COLO829 (cell line): ENCODE results near the gene HDAC8.
A peak's percentile ranks its signal among the peaks of the same experiment; 100 is the strongest.

Experiments used
- DNase-seq: peaks from one replicate; pipeline ENCODE4 v3.0.0; 2012; ENCODE audit warnings: low spot score

The HDAC8 gene

GRCh38 chrX:72317139-72317538 is 255.5 kb downstream of the HDAC8 start:
- DNase-seq, result no peak

- DNase-seq, result no peak
These were observed 256.1 kb downstream of the HDAC8 start for GRCh38 chrX:72316408-72317110.

GRCh38 chrX:72314881-72315280 is 257.8 kb downstream of the HDAC8 start:
- no peak for DNase-seq

GRCh38 chrX:72313707-72314641 is 258.7 kb downstream of the HDAC8 start:
- DNase-seq, result no peak

- no peak for DNase-seq
These were observed 260.2 kb downstream of the HDAC8 start for GRCh38 chrX:72312311-72312940.

- no peak for DNase-seq
These were observed 263.2 kb downstream of the HDAC8 start for GRCh38 chrX:72309297-72310071.

GRCh38 chrX:72308566-72309296 is 263.9 kb downstream of the HDAC8 start:
- DNase-seq, result peak; percentile 65

GRCh38 chrX:72308209-72308565 is 264.5 kb downstream of the HDAC8 start:
- no peak for DNase-seq

- no peak for DNase-seq
These were observed 265.0 kb downstream of the HDAC8 start for GRCh38 chrX:72307646-72308051.

- peak; percentile 74 for DNase-seq
These were observed 265.6 kb downstream of the HDAC8 start for GRCh38 chrX:72306851-72307645.

GRCh38 chrX:72306085-72306801 is 266.4 kb downstream of the HDAC8 start:
- DNase-seq, result no peak

- no peak for DNase-seq
These were observed 267.2 kb downstream of the HDAC8 start, which contains the start of gene CITED1 for GRCh38 chrX:72305286-72306084. CITED1 (minus strand) TSS chrX:72305914; CDS start chrX:72302869, 3,045 bp downstream.

- no peak for DNase-seq
These were observed 267.8 kb downstream of the HDAC8 start for GRCh38 chrX:72304877-72305276.

- DNase-seq, result no peak
These were observed 270.9 kb downstream of the HDAC8 start for GRCh38 chrX:72301781-72302180.

- DNase-seq, result no peak
These were observed 272.6 kb downstream of the HDAC8 start for GRCh38 chrX:72299891-72300630.

- no peak for DNase-seq
These were observed 274.5 kb downstream of the HDAC8 start for GRCh38 chrX:72297953-72298730.

GRCh38 chrX:72296991-72297390 is 275.7 kb downstream of the HDAC8 start:
- DNase-seq, result no peak
